22Rv1 (cell line): Measurements from ENCODE around the gene CHERP.
"Not testable (repeated sequence)": the region's sequence is repeated elsewhere in the genome, so short reads cannot be mapped to it uniquely, and the experiment has no call there.

Experiments
- ZFX ChIP-seq: fragments of 450-650 bp; IDR thresholded peaks from 2 replicates; pipeline ENCODE4 v1.6.1; 2017; ENCODE audit warnings: antibody characterized with exemption, borderline replicate concordance
- TF ChIP-seq, protein P1 (sequence below): fragments of 450-650 bp; IDR thresholded peaks from 2 replicates; pipeline ENCODE4 v1.5.1; 2017; ENCODE audit warnings: mild to moderate bottlenecking

DNA sequence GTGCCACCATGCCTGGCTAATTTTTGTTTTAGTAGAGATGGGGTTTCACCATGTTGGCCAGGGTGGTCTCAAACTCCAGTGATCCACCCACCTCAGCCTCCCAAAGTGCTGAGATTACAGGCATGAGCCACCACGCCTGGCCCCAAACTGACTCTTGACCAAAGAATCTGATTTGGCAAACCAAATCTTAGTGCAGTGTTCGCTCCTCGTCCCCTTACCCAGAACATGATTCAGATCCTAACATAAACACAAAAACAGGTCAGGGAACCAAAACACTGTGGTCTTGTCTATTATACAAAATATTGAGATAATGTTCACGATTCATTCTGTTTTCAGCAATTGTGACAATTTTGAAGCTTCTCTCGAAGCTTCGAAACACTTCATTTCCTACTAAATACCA lies 9.7 kb upstream of the CHERP start:
- TF ChIP-seq, protein P1, sequence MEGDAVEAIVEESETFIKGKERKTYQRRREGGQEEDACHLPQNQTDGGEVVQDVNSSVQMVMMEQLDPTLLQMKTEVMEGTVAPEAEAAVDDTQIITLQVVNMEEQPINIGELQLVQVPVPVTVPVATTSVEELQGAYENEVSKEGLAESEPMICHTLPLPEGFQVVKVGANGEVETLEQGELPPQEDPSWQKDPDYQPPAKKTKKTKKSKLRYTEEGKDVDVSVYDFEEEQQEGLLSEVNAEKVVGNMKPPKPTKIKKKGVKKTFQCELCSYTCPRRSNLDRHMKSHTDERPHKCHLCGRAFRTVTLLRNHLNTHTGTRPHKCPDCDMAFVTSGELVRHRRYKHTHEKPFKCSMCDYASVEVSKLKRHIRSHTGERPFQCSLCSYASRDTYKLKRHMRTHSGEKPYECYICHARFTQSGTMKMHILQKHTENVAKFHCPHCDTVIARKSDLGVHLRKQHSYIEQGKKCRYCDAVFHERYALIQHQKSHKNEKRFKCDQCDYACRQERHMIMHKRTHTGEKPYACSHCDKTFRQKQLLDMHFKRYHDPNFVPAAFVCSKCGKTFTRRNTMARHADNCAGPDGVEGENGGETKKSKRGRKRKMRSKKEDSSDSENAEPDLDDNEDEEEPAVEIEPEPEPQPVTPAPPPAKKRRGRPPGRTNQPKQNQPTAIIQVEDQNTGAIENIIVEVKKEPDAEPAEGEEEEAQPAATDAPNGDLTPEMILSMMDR, result not testable (repeated sequence)
- TF ChIP-seq ZFX, result not testable (repeated sequence)
